Measurements from ENCODE around the gene RAB15.

- TF ChIP-seq CTCF (IDR thresholded peaks at IDR 0.05) (no peak), POLR2A (IDR thresholded peaks at IDR 0.05) (no peak)
Measured at GRCh38 chr14:64966976-64967375, 5.2 kb downstream of the RAB15 start.

Data from transverse colon (tissue), 3 donors.